Lower leg skin (tissue), 4 donors: ENCODE measurements around the gene GPR34. TPM values are rescaled to one million over a fixed set of nuclear protein-coding genes. Genes with fewer than 3 reads are reported as not detected.

ENCODE experiments used
- DNase-seq, 2 donors: peaks; one replicate each; pipeline ENCODE4 v3.0.0-alpha.2; 2019; ENCODE audit warnings: low spot score in 2 of 2
- H3K4me3 ChIP-seq: fragments of 200-600 bp; sonication (generic); 2 replicates; pipeline ENCODE4 v1.5.1; 2017; ENCODE audit warnings: mild to moderate bottlenecking, low read depth; ENCODE audit not compliant: poor library complexity, severe bottlenecking
- CTCF ChIP-seq, 3 donors: fragments of 450-650 bp; IDR thresholded peaks; one replicate each; pipeline ENCODE4 v1.5.1; 2016; ENCODE audit warnings: antibody characterized with exemption in 3 of 3, mild to moderate bottlenecking in 3 of 3, moderate library complexity in 2 of 3
- POLR2A ChIP-seq, 2 donors: fragments of 450-650 bp; IDR thresholded peaks; one replicate each; pipeline ENCODE4 v1.6.1; 2016 to 2017; ENCODE audit warnings: antibody characterized with exemption in 2 of 2, mild to moderate bottlenecking in 1 of 2, moderate library complexity in 1 of 2
- WGBS, 2 donors: methylation state at CpG; one replicate each; pipeline ENCODE4 v1.1.5; 2018; 5-methylcytosine and 5-hydroxymethylcytosine counted together
- intact Hi-C: fragments of 100-400 bp; cut with DNase I; formaldehyde crosslinking; loops from one replicate; pipeline ENCODE4 v1.15.0; 2023; ENCODE audit warnings: low total_unique reads
- total RNA-seq, 4 donors: library from RNA; depleted of rRNA; stranded (reverse); fragments of >200 nt; gene quantifications; one replicate each; pipeline ENCODE4 v1.1.0, GENCODE V29; 2016

GPR34 gene
- total RNA-seq, 4 donors from 2014 or later: 1.4 to 4.1 (median 1.9) TPM

GRCh38 chrX:41721590-41721989 lies 32.8 kb downstream of the GPR34 start:
- H3K4me3 ChIP-seq: no peak overlapping the region
- TF ChIP-seq POLR2A (IDR thresholded peaks at IDR 0.05): no peak
- TF ChIP-seq CTCF (IDR thresholded peaks at IDR 0.05): no peak
- 44 to 61% methylated on average over 1 of the region's 1 CpG for WGBS, 2 donors
- intact Hi-C loops: no loop called here
- DNase-seq: no peak

DNA sequence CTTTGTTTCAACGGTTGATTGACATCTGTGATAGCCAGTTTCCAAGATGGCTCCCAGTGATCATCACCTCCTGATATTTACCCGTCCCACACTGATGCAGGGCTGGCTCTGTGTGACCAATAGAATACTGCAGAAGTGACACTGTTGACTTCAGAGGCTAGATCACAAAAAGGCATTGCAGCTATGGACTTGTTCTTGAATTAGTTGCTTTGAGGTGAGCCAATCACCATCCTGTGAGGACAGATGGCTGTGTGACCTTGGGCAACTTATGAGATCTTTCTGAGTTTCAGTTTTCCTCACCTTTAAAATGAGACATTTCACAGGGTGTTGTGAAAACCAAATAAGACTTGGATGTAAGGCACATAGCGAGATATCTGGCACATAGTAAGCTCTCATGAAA lies 33.4 kb downstream of the GPR34 start:
- WGBS, 2 donors: 77 to 100% methylated on average over 3 of the region's 3 CpGs
- TF ChIP-seq POLR2A (IDR thresholded peaks at IDR 0.05): no peak
- TF ChIP-seq CTCF (IDR thresholded peaks at IDR 0.05): no peak
- DNase-seq: no peak
- H3K4me3 ChIP-seq: no peak overlapping the region
- intact Hi-C loops: no loop called here

DNA sequence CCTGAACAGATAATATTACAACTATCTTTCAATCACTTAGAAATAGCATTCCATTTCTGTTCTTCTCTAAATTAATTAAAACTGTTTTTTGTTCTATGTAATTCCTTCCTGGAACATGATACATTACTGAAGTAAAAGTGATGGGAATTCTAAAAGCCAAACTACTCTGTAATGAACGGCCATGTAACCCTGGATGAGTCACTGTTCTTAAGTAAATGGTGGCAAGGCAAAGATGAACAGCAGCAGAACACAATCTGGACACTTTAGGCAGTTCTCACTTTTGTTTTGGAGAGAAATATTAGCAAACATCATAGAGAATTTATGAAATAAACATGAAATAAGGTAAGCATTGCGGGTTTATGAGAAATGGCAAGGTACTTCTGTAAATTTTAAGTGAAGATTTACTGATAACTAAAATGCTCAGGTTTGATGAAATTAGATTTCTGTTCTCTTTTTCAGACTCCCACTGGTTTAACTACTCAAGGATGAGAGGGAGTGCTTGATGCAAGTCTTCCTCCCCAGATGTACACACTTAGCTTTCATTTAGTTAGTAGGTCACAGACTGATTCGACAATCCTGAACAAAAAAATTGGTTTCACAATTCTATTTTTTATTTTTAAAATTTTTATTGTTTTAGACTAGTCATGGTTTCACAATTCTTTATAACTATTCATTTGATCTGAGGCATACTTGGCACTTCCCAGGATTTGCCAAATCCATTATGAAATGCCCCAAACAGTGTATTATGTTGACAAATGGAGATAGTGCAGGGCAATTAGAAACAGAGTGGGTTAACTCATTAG lies 34.2 kb downstream of the GPR34 start:
- 65 to 70% methylated on average over 3 of the region's 3 CpGs for WGBS, 2 donors
- TF ChIP-seq POLR2A (IDR thresholded peaks at IDR 0.05) (no peak), CTCF (IDR thresholded peaks at IDR 0.05) (no peak)
- intact Hi-C loops: no loop called here
- H3K4me3 ChIP-seq: no peak overlapping the region
- DNase-seq: no peak

GRCh38 chrX:41723826-41724225 lies 35.1 kb downstream of the GPR34 start, which contains the start of gene GPR82:
Gene GPR82, plus strand, starts transcription at chrX:41724181. Its CDS starts 2,846 bp downstream, at chrX:41727027.
- DNase-seq: no peak
- H3K4me3 ChIP-seq: no peak within 1 kb of the TSS
- WGBS, 2 donors: 44 to 71% methylated on average over 2 of the region's 2 CpGs
- TF ChIP-seq CTCF (IDR thresholded peaks at IDR 0.05) (no peak), POLR2A (IDR thresholded peaks at IDR 0.05) (no peak)
- intact Hi-C loops: no loop called here

DNA sequence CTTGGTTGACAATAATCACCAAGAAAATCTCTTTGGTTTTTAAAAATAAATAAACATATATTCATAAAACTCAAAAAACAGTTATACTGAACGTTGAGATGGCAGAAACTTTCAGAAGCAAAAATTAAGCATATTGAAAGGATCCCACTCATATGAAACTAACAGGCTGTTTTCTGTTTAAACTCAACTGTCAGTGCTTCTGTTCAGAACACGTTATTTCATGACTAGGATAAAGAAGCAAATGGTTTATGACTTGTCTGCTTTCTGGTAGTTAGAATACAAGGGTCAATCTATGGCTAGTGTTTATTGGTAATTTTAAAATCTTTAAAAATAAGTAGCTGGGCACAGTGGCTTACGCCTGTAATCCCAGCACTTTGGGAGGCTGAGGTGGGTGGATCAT lies 39.4 kb downstream of the GPR34 start:
- H3K4me3 ChIP-seq: no peak overlapping the region
- intact Hi-C loops: no loop called here
- TF ChIP-seq CTCF (IDR thresholded peaks at IDR 0.05): no peak
- no peak for TF ChIP-seq POLR2A (IDR thresholded peaks at IDR 0.05)
- 69 to 88% methylated on average over 3 of the region's 3 CpGs for WGBS, 2 donors
- DNase-seq: no peak

DNA sequence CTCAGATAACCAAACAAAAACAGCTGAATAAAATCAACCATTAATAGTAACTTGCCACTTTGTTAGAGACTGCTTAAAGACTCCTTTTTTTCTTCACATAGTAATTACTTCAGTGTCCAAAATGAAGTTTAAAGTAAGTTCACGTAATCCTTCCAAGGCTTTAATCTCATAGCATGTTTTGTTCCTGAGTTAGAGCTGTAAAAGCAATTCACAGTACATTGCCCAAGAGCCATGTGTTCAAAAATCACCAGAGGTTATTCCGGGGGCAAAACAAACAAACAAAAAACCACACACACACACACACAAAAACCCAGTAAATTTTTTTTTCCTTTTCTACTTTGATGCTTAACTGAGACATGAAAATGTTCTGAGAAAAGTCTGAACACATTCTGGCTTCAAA lies 41.3 kb downstream of the GPR34 start:
- WGBS, 2 donors: 66 to 67% methylated on average over 2 of the region's 2 CpGs
- TF ChIP-seq POLR2A (IDR thresholded peaks at IDR 0.05): no peak
- no peak for TF ChIP-seq CTCF (IDR thresholded peaks at IDR 0.05)
- H3K4me3 ChIP-seq: no peak overlapping the region
- intact Hi-C loops: no loop called here
- no peak for DNase-seq
